Choroid plexus epithelial cell (primary cell): Measurements from ENCODE around the gene SGTB.
"Not testable (repeated sequence)": the region's sequence is repeated elsewhere in the genome, so short reads cannot be mapped to it uniquely, and the experiment has no call there.

Experiments used
- DNase-seq: peaks from one replicate; pipeline ENCODE4 v3.0.0-alpha.2; 2010; ENCODE audit warnings: low read depth
- H3K4me3 ChIP-seq: 2 replicates; pipeline ENCODE4 v1.5.1; 2011; ENCODE audit warnings: low read depth, mild to moderate bottlenecking, control low read depth, low read length, moderate library complexity
- CTCF ChIP-seq: conservative IDR thresholded peaks from 2 replicates; pipeline ENCODE4 v1.5.1; 2011; ENCODE audit warnings: low read depth, mild to moderate bottlenecking, control low read depth, inconsistent platforms, low read length, moderate library complexity

The SGTB gene

GRCh38 chr5:65695162-65695755 lies 26.6 kb downstream of the SGTB start:
- DNase-seq, result no peak
- no peak for TF ChIP-seq CTCF
- no peak overlapping the region for H3K4me3 ChIP-seq

GRCh38 chr5:65693121-65693520 lies 28.8 kb downstream of the SGTB start:
- TF ChIP-seq CTCF, result no peak
- no peak overlapping the region for H3K4me3 ChIP-seq
- DNase-seq, result no peak

GRCh38 chr5:65682148-65682547 lies 39.8 kb downstream of the SGTB start:
- peak; percentile 10 for DNase-seq
- no peak for TF ChIP-seq CTCF
- no peak overlapping the region for H3K4me3 ChIP-seq

GRCh38 chr5:65676056-65676455 lies 45.9 kb downstream of the SGTB start:
- not testable (repeated sequence) for H3K4me3 ChIP-seq, DNase-seq

DNA sequence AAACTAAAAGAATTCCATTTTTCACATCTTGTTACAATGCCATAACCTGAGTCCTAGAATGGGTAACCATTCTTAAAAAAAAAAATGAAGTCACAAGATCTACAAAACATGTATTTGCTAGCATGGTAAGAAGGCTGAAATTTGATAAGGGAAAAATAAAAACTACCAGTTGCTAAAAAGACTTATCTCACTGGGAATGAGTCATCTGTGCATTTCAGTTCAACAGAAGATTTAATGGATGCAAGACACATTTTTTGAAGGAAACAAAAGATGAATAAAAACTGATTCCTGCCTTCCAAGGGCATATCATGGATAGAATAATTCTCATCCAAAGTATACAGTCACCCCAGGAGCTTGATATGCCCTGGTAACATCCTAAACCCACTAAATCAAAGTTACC lies 47.2 kb downstream of the SGTB start:
- DNase-seq, result peak; percentile 41
- no peak for TF ChIP-seq CTCF
- H3K4me3 ChIP-seq, result no peak overlapping the region

DNA sequence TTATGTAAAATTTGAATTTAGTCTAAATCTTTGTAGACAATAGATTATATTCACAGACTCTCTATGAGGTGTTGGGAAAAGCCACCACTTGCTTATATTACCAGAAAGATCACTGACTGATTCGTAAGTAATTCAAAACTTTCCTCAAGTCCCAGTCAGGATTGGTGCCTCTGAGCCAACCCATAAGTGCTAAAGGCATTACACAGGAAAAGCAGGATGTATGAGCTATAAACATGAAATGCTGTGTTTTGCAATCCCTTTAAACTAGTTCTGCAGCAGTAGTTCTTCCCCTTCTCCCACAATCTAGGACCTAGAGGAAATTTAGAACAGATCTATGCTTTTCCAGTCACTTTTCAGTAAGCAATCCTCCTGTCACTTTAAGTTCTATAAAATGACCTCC lies 49.1 kb downstream of the SGTB start:
- DNase-seq, result peak; percentile 64
- TF ChIP-seq CTCF, result no peak
- H3K4me3 ChIP-seq, result no peak overlapping the region

DNA sequence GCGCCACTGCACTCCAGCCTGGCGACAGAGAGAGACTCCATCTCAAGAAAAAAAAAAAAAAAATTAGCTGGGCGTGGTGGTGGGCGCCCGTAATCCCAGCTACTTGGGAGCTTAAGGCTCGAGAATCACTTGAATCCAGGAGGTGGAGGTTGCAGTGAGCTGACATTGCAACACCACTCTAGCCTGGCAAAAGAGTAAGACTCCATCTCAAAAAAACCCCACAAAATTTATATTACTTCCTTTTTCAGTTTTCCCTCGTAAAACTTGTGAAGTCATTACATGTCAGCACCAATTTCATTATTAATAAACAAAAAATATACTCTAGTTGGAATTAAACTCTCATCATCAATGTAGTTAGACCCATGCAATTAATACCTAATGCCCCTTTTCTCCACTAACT lies 53.2 kb downstream of the SGTB start:
- no peak for DNase-seq
- no peak overlapping the region for H3K4me3 ChIP-seq
- TF ChIP-seq CTCF, result no peak
